MM.1S (cell line): Measurements from ENCODE around the gene CHN1.

Source experiments
- CTCF ChIP-seq: fragments of 300-600 bp; sonication (generic); IDR thresholded peaks from 2 replicates; pipeline ENCODE4 v1.5.1; 2016; ENCODE audit warnings: antibody characterized with exemption, low read length, mixed read lengths
- EZH2phosphoT487 ChIP-seq: fragments of 300-600 bp; sonication (generic); IDR thresholded peaks from 2 replicates; pipeline ENCODE4 v1.6.1; 2018; ENCODE audit warnings: antibody characterized with exemption, low read length

GRCh38 chr2:174780856-174781255, 224.3 kb downstream of the CHN1 start:
- TF ChIP-seq CTCF (no peak), EZH2phosphoT487 (no peak)
